Activated naive CD4-positive, alpha-beta T cell treated with anti-CD3 and anti-CD28 coated beads, Interleukin-2, amount 10 ng/mL, durations not matched to agents 7 days and 5 days (primary cell): Measurements from ENCODE around the gene GDF9.

Experiments
- CTCF ChIA-PET: fragments of 350-600 bp; sonication (Branson Sonifier 250); formaldehyde crosslinking; loops from one replicate; lab custom pipeline; 2021; ENCODE audit warnings: antibody characterized with exemption; lab: Charles Lee
- DNase-seq: peaks from one replicate; pipeline ENCODE4 v3.0.0-alpha.2; 2020
- H3K27ac Mint-ChIP-seq: one replicate; pipeline ENCODE4 v1.8.0; 2021; ENCODE audit warnings: mild to moderate bottlenecking, moderate library complexity, mixed read lengths
- H3K27me3 Mint-ChIP-seq: one replicate; pipeline ENCODE4 v1.8.0; 2021; ENCODE audit warnings: mild to moderate bottlenecking, mixed read lengths
- H3K36me3 Mint-ChIP-seq: one replicate; pipeline ENCODE4 v1.8.0; 2021; ENCODE audit warnings: mixed read lengths
- H3K4me1 Mint-ChIP-seq: one replicate; pipeline ENCODE4 v1.8.0; 2021; ENCODE audit warnings: mixed read lengths
- H3K4me3 Mint-ChIP-seq: one replicate; pipeline ENCODE4 v1.8.0; 2021; ENCODE audit warnings: mild to moderate bottlenecking, moderate library complexity, mixed read lengths
- H3K9me3 Mint-ChIP-seq: one replicate; pipeline ENCODE4 v1.8.0; 2021; ENCODE audit warnings: mixed read lengths

GDF9 gene

DNA sequence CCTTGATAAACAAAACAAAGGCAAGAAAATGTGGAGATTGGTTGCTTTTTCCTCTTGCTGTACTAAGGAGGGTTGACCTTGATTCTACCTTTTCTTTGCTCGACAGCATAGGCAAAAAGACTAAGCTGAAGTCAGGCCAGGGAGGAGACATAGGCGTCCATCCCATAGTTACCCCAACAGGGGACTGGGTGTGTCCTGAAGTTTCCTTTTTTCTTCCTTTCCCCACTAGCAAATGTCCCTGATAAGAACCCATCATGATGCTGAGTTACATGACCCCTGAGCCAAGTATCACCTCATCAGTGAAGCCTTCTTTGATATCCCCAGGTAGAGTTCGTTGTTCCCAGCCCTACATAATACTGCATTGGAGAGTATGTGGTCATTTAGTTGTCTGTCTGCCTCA is 26.0 kb downstream of the GDF9 start:
- H3K4me1 Mint-ChIP-seq = no peaks in the 10 kb centered on the region
- H3K4me3 Mint-ChIP-seq = no peak overlapping the region
- no peaks in the 10 kb centered on the region for H3K9me3 Mint-ChIP-seq
- CTCF ChIA-PET = no interaction called here
- H3K27me3 Mint-ChIP-seq = peaks cover 19% of the 10 kb centered on the region
- no peak for DNase-seq
- H3K36me3 Mint-ChIP-seq = no peaks in the 10 kb centered on the region
- no peak overlapping the region for H3K27ac Mint-ChIP-seq

GRCh38 chr5:132839426-132840301 is 26.6 kb downstream of the GDF9 start:
- CTCF ChIA-PET = no interaction called here
- Mint-ChIP-seq H3K4me3 (no peak overlapping the region), H3K27ac (peak overlapping the region; percentile 42), H3K9me3 (no peaks in the 10 kb centered on the region), H3K4me1 (no peaks in the 10 kb centered on the region), H3K36me3 (no peaks in the 10 kb centered on the region), H3K27me3 (peaks cover 19% of the 10 kb centered on the region)
- DNase-seq = no peak

GRCh38 chr5:132838516-132839282 is 27.6 kb downstream of the GDF9 start:
- CTCF ChIA-PET = no interaction called here
- Mint-ChIP-seq H3K4me3 (no peak overlapping the region), H3K4me1 (no peaks in the 10 kb centered on the region), H3K9me3 (no peaks in the 10 kb centered on the region), H3K27me3 (peaks cover 16% of the 10 kb centered on the region), H3K27ac (no peak overlapping the region), H3K36me3 (no peaks in the 10 kb centered on the region)
- DNase-seq = no peak

DNA sequence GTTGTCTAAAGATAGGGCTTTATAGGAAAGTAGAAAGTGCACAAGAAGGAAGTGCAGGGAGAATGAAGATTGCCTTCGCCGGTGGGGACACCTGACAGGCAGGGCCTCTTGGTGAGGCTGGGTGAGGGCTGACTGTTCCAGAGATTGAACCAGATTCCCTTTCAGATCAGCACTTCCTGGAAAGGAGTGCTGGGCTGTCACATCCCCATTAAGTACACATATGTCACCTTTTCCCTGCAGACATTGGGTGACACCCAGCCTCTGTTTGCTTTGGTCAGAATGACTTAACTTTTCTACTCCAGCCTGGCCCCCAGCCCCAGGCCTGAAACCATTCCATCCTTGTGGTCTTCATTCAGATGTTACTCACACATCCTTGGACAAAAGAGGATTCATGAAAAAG is 28.4 kb downstream of the GDF9 start:
- no peaks in the 10 kb centered on the region for H3K4me1 Mint-ChIP-seq
- H3K27ac Mint-ChIP-seq = no peak overlapping the region
- DNase-seq = no peak
- H3K9me3 Mint-ChIP-seq = no peaks in the 10 kb centered on the region
- peaks cover 25% of the 10 kb centered on the region for H3K27me3 Mint-ChIP-seq
- H3K4me3 Mint-ChIP-seq = no peak overlapping the region
- CTCF ChIA-PET = no interaction called here
- H3K36me3 Mint-ChIP-seq = no peaks in the 10 kb centered on the region

- DNase-seq = no peak
- H3K4me1 Mint-ChIP-seq = no peaks in the 10 kb centered on the region
- no peak overlapping the region for H3K27ac Mint-ChIP-seq
- no peaks in the 10 kb centered on the region for H3K36me3 Mint-ChIP-seq
- H3K27me3 Mint-ChIP-seq = peaks cover 33% of the 10 kb centered on the region
- H3K9me3 Mint-ChIP-seq = no peaks in the 10 kb centered on the region
- no peak overlapping the region for H3K4me3 Mint-ChIP-seq
- CTCF ChIA-PET = no interaction called here
Observed at GRCh38 chr5:132836852-132837251, 29.4 kb downstream of the GDF9 start.

- CTCF ChIA-PET = interaction anchor here (0.9 to 1.2 kb wide), 3 partner anchors 10 to 276 kb away, joined by 3 read pairs; no protein-coding TSS in a partner anchor
- H3K36me3 Mint-ChIP-seq = no peaks in the 10 kb centered on the region
Observed at GRCh38 chr5:132834057-132834456, 32.2 kb downstream of the GDF9 start.

GRCh38 chr5:132832612-132833011 is 33.7 kb downstream of the GDF9 start:
- peaks cover 13% of the 10 kb centered on the region for H3K4me1 Mint-ChIP-seq
- no peaks in the 10 kb centered on the region for H3K9me3 Mint-ChIP-seq
- H3K27ac Mint-ChIP-seq = no peak overlapping the region
- CTCF ChIA-PET = interaction anchor here (1.1 kb wide), 1 partner anchor 12 kb away, joined by 3 read pairs; no protein-coding TSS in a partner anchor
- H3K36me3 Mint-ChIP-seq = no peaks in the 10 kb centered on the region
- H3K27me3 Mint-ChIP-seq = peaks cover 63% of the 10 kb centered on the region
- no peak overlapping the region for H3K4me3 Mint-ChIP-seq
- no peak for DNase-seq

More at GRCh38 chr5:132834057-132834456, 32.2 kb downstream of the GDF9 start:
- no peak for DNase-seq
- Mint-ChIP-seq H3K9me3 (no peaks in the 10 kb centered on the region), H3K27ac (no peak overlapping the region), H3K27me3 (peaks cover 61% of the 10 kb centered on the region), H3K4me1 (peaks cover 13% of the 10 kb centered on the region), H3K4me3 (no peak overlapping the region)

DNA sequence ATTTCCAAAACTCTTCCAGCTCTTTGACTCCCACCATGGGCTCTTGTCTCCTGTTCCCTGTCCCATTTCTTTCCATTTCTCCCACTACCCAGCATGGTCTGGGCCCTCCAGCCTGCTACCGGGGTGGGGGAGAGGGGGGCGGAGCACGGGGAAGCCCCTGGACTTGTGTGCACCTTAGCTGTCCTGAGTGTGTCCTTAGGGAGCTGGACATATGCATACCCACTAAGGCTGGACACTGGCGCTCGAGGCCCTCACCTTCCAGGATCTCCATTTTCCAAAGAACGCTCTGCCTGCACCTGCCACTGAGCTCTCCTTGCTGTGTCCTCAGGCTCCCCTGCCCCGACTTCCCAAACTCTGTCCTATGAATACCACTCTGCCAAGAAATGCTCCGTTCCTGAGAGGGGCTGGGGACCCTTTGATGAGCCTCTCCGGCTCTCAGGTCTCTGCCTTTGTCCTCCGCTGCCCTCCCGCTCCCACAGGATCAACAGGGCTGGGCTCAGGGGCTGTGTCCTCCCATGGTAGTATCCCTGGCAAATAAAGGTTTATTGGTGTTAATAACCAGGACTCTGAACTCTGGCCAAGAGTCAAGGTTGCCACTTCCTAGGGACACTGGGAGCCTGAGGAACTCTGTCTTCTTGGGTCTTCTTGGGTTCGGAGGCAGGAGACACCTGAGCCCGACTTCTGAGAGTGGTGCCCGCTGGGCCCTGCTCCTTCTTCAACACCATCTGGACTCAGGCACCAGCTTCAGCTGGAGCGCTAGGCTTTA is 35.0 kb downstream of the GDF9 start:
- CTCF ChIA-PET = interaction anchor here (1.3 kb wide), 1 partner anchor 40 kb away, joined by 3 read pairs; no protein-coding TSS in a partner anchor
- H3K4me3 Mint-ChIP-seq = peak overlapping the region; percentile 68

GRCh38 chr5:132830436-132831094 is 35.7 kb downstream of the GDF9 start, which contains the start of gene SHROOM1:
TSS of gene SHROOM1 (minus strand) at chr5:132830647. CDS start at chr5:132826140, 4,507 bp downstream.
- DNase-seq = no peak
- H3K4me3 Mint-ChIP-seq = peak within 1 kb of the TSS; percentile 82
- H3K27me3 Mint-ChIP-seq = peaks cover 80% of the 10 kb centered on the region
- no peaks in the 10 kb centered on the region for H3K9me3 Mint-ChIP-seq
- H3K27ac Mint-ChIP-seq = no peak within 1 kb of the TSS
- CTCF ChIA-PET = interaction anchor here (1.1 to 3.2 kb wide), 7 partner anchors 11 to 442 kb away, joined by 3 to 26 read pairs (median 3); no protein-coding TSS in a partner anchor
- peaks cover 13% of the 10 kb centered on the region for H3K4me1 Mint-ChIP-seq
- H3K36me3 Mint-ChIP-seq = no peaks in the 10 kb centered on the region

More for the DNA sequence above, 35.0 kb downstream of the GDF9 start:
- peaks cover 13% of the 10 kb centered on the region for H3K4me1 Mint-ChIP-seq
- peaks cover 73% of the 10 kb centered on the region for H3K27me3 Mint-ChIP-seq
- H3K27ac Mint-ChIP-seq = no peak overlapping the region
- H3K9me3 Mint-ChIP-seq = no peaks in the 10 kb centered on the region
- no peak for DNase-seq
- no peaks in the 10 kb centered on the region for H3K36me3 Mint-ChIP-seq

DNA sequence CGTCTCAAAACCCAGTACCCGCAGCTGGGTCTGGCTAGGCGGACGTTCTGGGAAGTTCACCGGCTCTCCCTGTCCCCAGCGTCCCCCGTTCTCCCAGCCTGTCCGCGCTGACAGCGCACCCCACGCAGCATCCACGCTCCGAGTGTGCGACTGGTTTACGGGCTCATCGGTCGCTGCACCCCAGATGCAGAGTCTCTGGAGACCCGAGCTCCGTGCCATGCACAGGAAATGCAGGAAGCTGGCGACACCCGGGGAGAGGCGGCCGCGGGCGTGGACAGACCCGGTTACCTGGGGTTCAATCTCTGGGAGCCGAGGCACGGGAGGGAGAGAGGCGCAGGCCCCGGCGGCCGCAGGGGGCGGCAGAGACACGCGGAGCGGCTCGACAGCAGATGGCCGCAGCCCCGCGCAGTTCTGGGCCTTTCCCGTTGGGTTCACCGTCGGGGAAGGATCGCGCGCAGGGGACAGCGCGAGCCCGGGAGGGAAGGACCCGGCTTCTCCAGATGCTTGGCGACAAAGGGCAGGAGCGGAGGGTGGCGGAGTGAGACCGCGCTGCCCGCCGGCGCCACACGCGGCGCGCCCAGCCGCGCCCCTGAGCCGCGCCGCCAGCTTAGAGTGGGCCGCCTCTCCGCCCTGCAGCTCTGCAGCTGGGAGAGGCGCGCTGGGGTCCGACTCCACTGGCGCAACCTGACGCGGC is 36.4 kb downstream of the GDF9 start:
- peaks cover 85% of the 10 kb centered on the region for H3K27me3 Mint-ChIP-seq
- no peaks in the 10 kb centered on the region for H3K9me3 Mint-ChIP-seq
- H3K4me1 Mint-ChIP-seq = peaks cover 15% of the 10 kb centered on the region
- H3K4me3 Mint-ChIP-seq = peak overlapping the region; percentile 82
- no peak overlapping the region for H3K27ac Mint-ChIP-seq
- CTCF ChIA-PET = interaction anchor here (0.8 to 3.2 kb wide), 11 partner anchors 10 to 448 kb away, joined by 3 to 26 read pairs (median 3); no protein-coding TSS in a partner anchor
- peak; percentile 80 for DNase-seq
- no peaks in the 10 kb centered on the region for H3K36me3 Mint-ChIP-seq

DNA sequence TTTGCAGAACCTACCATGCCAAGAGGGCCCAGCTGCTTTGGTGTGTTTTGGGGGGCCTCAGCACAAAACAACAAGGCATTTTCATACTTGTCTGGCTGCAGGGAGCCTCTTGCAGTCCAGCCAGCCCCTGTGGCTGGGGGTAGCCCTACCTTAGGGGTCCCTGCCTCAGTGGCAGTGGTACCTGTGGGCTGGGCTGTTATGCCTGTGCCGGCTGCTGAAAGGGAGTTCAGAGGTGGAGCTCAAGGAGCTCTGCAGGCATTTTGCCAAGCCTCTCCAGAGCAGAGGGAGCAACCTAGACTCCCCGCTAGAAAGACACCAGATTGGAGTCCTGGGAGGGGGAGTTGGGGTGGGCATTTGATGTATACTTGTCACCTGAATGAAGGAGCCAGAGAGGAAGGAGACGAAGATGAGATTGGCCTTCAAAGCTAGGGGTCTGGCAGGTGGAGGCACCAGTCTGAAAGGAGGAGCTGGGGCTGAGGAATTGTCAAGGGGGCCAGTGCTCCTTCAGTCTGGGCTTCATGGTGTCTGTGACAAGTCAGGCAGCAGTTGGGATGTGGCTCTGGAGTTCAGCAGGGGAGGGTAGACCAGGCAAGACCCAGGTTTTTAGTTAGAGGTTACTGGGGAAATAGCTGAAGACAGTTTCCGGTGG is 37.3 kb downstream of the GDF9 start:
- H3K27ac Mint-ChIP-seq = peak overlapping the region; percentile 4
- H3K27me3 Mint-ChIP-seq = peaks cover 94% of the 10 kb centered on the region
- H3K36me3 Mint-ChIP-seq = no peaks in the 10 kb centered on the region
- no peak for DNase-seq
- H3K4me1 Mint-ChIP-seq = peaks cover 16% of the 10 kb centered on the region
- no peaks in the 10 kb centered on the region for H3K9me3 Mint-ChIP-seq
- CTCF ChIA-PET = interaction anchor here (0.8 to 3.2 kb wide), 10 partner anchors 9 to 447 kb away, joined by 3 to 26 read pairs (median 3); no protein-coding TSS in a partner anchor
- peak overlapping the region; percentile 82 for H3K4me3 Mint-ChIP-seq

DNA sequence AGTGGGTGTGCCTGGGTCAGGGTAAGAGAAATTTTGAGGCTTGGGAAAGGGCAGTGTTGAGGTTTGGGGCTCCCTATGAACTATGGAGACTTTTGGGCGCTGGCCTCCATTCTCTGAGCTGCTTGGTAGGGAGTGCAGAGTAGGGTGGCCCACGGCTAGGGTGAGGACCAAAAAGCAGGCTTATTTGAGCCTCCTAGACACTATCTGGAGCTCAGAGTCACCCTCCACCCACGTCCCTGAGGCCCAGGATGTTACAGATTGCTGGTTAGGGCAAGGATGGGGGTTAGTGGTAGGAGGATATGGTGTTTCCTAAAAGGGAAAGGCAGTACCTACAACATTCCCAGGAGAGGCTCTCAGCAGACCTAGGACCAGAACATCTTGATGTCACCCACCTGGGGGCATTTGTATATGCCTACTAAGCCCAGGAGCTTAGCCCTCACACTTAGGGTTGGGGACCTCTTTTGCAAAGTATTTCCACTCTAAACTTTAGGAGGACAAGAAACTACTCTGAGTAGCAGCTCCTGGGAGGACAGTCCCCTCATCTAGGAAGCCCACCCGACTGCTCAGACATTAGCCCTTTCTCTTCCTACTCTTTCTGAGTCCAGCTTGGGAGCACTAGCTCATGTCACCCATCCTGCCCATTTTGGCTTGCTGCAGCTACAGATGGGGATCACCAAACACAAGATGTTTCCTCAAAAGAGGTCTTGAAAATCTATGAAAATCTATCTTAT is 38.2 kb downstream of the GDF9 start:
- Mint-ChIP-seq H3K36me3 (no peaks in the 10 kb centered on the region), H3K4me3 (no peak overlapping the region), H3K9me3 (no peaks in the 10 kb centered on the region), H3K27me3 (peaks cover 97% of the 10 kb centered on the region), H3K4me1 (peaks cover 19% of the 10 kb centered on the region), H3K27ac (no peak overlapping the region)
- CTCF ChIA-PET = interaction anchor here (1.0 to 3.2 kb wide), 5 partner anchors 8 to 302 kb away, joined by 3 to 26 read pairs (median 5); no protein-coding TSS in a partner anchor
- DNase-seq = no peak
